T-cell (primary cell): ENCODE measurements around the gene SLC11A1. TPM values are rescaled to one million over a fixed set of nuclear protein-coding genes. Genes with fewer than 3 reads are reported as not detected.

Experiments used
- ATAC-seq, 4 experiments: fragments of 200-7000 bp in 3 of 4; fragments of 150-1000 bp in 1 of 4; cut with Tn5 transposase; replicated peaks in 1 of 4; 1 replicate in 3 of 4; 2 replicates in 1 of 4; pipeline ENCODE4 v1.10.0; 2021; ENCODE audit warnings: moderate library complexity in 3 of 4, mild to moderate bottlenecking in 2 of 4, moderate number of reproducible peaks in 1 of 4
- CTCF ChIA-PET, 2 donors: fragments of 300-600 bp; sonication (Branson Sonifier 250); formaldehyde crosslinking; loops; one replicate each; lab custom pipeline; 2022; ENCODE audit warnings: antibody characterized with exemption in 2 of 2; lab: Charles Lee
- POLR2A ChIA-PET, 2 donors: fragments of 300-600 bp; sonication (Branson Sonifier 250); formaldehyde crosslinking; loops; one replicate each; lab custom pipeline; 2022; ENCODE audit warnings: antibody characterized with exemption in 2 of 2; lab: Charles Lee
- DNase-seq, 35 experiments: peaks; one replicate each; pipeline versions ENCODE4 v3.0.0 to v3.0.0-alpha.2; 2013 to 2023
- H3K27ac ChIP-seq: one replicate; pipeline ENCODE4 v1.5.1; 2013; ENCODE audit warnings: low read length
- H3K27me3 ChIP-seq, 2 experiments: replicated peaks in 1 of 2; 1 replicate in 1 of 2; 2 replicates in 1 of 2; pipeline versions ENCODE4 v1.6.1 to v1.7.0; 2013; ENCODE audit warnings: low read length in 1 of 2, mixed read lengths in 1 of 2; ENCODE audit not compliant: control insufficient read depth in 2 of 2, insufficient read depth in 2 of 2; ENCODE audit errors: extremely low read depth in 1 of 2
- H3K36me3 ChIP-seq, 2 donors: 1 replicate in 1 of 2; 2 replicates in 1 of 2; pipeline versions ENCODE4 v1.6.1 to v1.7.0; 2013; ENCODE audit warnings: low read length in 1 of 2; ENCODE audit not compliant: control insufficient read depth in 2 of 2, insufficient read depth in 1 of 2; ENCODE audit errors: extremely low read depth in 1 of 2
- H3K4me1 ChIP-seq, 2 experiments: 1 replicate in 1 of 2; 2 replicates in 1 of 2; pipeline versions ENCODE4 v1.6.1 to v1.7.0; 2013; ENCODE audit warnings: low read length in 2 of 2, mixed read lengths in 1 of 2; ENCODE audit not compliant: insufficient read depth in 2 of 2, control insufficient read depth in 1 of 2; ENCODE audit errors: extremely low read depth in 1 of 2
- H3K4me3 ChIP-seq, 2 donors: 1 replicate in 1 of 2; 2 replicates in 1 of 2; pipeline versions ENCODE4 v1.5.1 to v1.7.0; 2013; ENCODE audit warnings: mild to moderate bottlenecking in 2 of 2, low read length in 1 of 2, moderate library complexity in 1 of 2; ENCODE audit not compliant: control insufficient read depth in 1 of 2; ENCODE audit errors: extremely low read depth in 1 of 2
- H3K9me3 ChIP-seq: 2 replicates; pipeline ENCODE4 v1.7.0; 2013
- H3K27ac Mint-ChIP-seq, 2 donors: one replicate each; pipeline ENCODE4 v1.8.0; 2020 to 2021; ENCODE audit warnings: mild to moderate bottlenecking in 2 of 2, mixed read lengths in 2 of 2
- H3K27me3 Mint-ChIP-seq, 2 donors: one replicate each; pipeline ENCODE4 v1.8.0; 2021 to 2022; ENCODE audit warnings: mixed read lengths in 2 of 2
- H3K36me3 Mint-ChIP-seq: one replicate; pipeline ENCODE4 v1.8.0; 2021; ENCODE audit warnings: mixed read lengths
- H3K4me1 Mint-ChIP-seq, 3 donors: one replicate each; pipeline ENCODE4 v1.8.0; 2020 to 2022; ENCODE audit warnings: mixed read lengths in 3 of 3, mild to moderate bottlenecking in 1 of 3
- H3K4me3 Mint-ChIP-seq, 3 donors: one replicate each; pipeline ENCODE4 v1.8.0; 2020 to 2022; ENCODE audit warnings: mild to moderate bottlenecking in 3 of 3, mixed read lengths in 3 of 3, moderate library complexity in 3 of 3
- H3K9me3 Mint-ChIP-seq, 3 donors: one replicate each; pipeline ENCODE4 v1.8.0; 2020 to 2022; ENCODE audit warnings: mixed read lengths in 3 of 3
- WGBS: methylation state at CpG from one replicate; pipeline ENCODE4 v1.1.5; 2013; ENCODE audit warnings: missing lambda C conversion rate; ENCODE audit not compliant: insufficient coverage; 5-methylcytosine and 5-hydroxymethylcytosine counted together
- total RNA-seq, 35 experiments: library from RNA in 6 of 35; stranded (reverse) in 6 of 35; fragments of 120-200 nt in 1 of 35; gene quantifications; one replicate each; pipeline versions ENCODE4 v1.2.1 to v1.2.4 and lab custom pipeline; 2013 to 2026

Gene SLC11A1
- total RNA-seq, 5 donors from 2014 or later (not counting 1 experiment from before 2014, with no cell fraction given): 0.40 to 1.2 (median 0.79) TPM

DNA sequence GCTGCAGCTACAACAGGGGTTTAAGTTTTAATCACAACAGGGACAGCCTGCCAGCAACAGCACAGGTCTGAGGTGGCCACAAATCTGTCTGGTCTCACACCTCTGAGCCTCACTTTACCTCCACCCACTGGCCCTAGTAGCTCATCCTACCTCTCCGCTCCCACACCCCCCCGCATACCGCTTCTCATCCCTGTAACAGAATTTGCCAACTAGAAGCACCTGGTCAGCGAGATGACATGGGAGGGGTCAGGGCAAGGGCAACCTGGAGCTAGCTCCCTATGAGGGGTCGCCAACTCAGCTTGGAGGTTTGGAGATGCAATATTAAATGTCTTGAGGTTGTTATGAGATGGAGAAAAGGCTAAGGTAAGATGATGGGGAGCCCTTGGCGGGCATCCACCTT, 17.9 kb upstream of the SLC11A1 start:
- no peak overlapping the region for H3K4me3 ChIP-seq
- Mint-ChIP-seq H3K9me3 (no peaks in the 10 kb centered on the region), H3K27me3 (no peaks in the 10 kb centered on the region), H3K27ac (peak overlapping the region; percentile 39 to 48), H3K4me1 (peaks cover 15 to 18% (median 17%) of the 10 kb centered on the region in 3 donors), H3K4me3 (no peak overlapping the region), H3K36me3 (no peaks in the 10 kb centered on the region)
- peaks cover 10 to 23% of the 10 kb centered on the region in 2 experiments for H3K4me1 ChIP-seq
- no peak overlapping the region for H3K27ac ChIP-seq
- DNase-seq (no peak), ATAC-seq (no peak)
- ChIA-PET CTCF (interaction anchor here in 1 of 2 donors (0.6 kb wide), 1 partner anchor 69 kb away, joined by 3 read pairs; no protein-coding TSS in a partner anchor), POLR2A (no interaction called here)
- H3K36me3 ChIP-seq: no peaks in the 10 kb centered on the region
- H3K27me3 ChIP-seq: no peaks in the 10 kb centered on the region
- WGBS: no CpG with 5 or more reads among the region's 6 CpGs
- H3K9me3 ChIP-seq: no peaks in the 10 kb centered on the region

DNA sequence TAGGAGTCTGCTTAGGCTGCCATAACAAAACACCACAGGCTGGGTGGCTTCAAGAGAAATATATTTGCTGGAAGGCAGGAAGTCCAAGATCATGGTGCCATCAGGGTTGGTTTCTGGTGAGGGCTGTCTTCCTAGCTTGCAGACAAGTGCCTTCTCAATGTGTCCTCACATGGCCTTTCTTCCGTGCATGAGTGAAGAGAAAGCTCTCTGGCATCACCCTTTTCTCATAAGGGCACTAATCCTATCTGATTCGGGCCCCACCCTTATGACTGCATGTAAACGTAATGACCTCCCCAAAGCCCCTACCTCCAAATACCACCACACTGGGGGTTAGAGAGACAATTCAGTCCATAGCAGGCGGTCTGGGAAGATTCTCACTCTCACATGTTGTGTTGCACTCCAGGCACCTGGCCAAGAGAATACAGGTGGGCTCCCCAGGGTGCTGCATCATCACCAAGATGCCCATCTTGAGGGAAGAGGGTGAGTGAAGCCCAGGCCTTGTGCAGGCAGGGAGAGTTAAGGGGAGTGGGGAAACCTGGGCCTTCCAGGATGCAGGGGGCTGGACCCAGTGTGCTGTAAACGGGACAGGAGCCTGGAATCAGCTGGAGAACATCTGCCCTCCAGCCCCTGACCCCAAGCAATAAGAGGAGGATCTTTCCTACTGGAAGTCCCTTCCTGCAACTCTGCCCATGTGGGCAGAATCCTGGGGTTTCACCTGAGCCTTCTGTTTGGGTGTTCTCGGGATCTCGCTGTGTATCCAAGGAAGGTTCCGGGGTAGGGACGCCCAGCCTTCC, 15.3 kb upstream of the SLC11A1 start:
- Mint-ChIP-seq H3K4me3 (peak overlapping the region; percentile 64 to 79 (median 72)), H3K9me3 (no peaks in the 10 kb centered on the region), H3K27ac (peak overlapping the region; percentile 79 to 89), H3K36me3 (no peaks in the 10 kb centered on the region), H3K27me3 (no peaks in the 10 kb centered on the region), H3K4me1 (peaks cover 26 to 32% (median 32%) of the 10 kb centered on the region in 3 donors)
- ATAC-seq (no peak), DNase-seq (no peak)
- ChIA-PET POLR2A (interaction anchor here in 1 of 2 donors (0.5 to 0.8 kb wide), 2 partner anchors 9 to 76 kb away, joined by 3 read pairs; no protein-coding TSS in a partner anchor), CTCF (interaction anchor here (0.5 to 1.2 kb wide), 2 partner anchors 27 to 146 kb away, joined by 3 to 4 read pairs; no protein-coding TSS in a partner anchor)
- Histone ChIP-seq H3K27me3 (no peaks in the 10 kb centered on the region), H3K27ac (peak overlapping the region; percentile 82), H3K4me3 (peak overlapping the region in 1 of 2 donors; percentile 62), H3K9me3 (no peaks in the 10 kb centered on the region), H3K36me3 (no peaks in the 10 kb centered on the region), H3K4me1 (peaks cover 20 to 27% of the 10 kb centered on the region in 2 experiments)
- WGBS: 100% methylated on average over 4 of the region's 9 CpGs

DNA sequence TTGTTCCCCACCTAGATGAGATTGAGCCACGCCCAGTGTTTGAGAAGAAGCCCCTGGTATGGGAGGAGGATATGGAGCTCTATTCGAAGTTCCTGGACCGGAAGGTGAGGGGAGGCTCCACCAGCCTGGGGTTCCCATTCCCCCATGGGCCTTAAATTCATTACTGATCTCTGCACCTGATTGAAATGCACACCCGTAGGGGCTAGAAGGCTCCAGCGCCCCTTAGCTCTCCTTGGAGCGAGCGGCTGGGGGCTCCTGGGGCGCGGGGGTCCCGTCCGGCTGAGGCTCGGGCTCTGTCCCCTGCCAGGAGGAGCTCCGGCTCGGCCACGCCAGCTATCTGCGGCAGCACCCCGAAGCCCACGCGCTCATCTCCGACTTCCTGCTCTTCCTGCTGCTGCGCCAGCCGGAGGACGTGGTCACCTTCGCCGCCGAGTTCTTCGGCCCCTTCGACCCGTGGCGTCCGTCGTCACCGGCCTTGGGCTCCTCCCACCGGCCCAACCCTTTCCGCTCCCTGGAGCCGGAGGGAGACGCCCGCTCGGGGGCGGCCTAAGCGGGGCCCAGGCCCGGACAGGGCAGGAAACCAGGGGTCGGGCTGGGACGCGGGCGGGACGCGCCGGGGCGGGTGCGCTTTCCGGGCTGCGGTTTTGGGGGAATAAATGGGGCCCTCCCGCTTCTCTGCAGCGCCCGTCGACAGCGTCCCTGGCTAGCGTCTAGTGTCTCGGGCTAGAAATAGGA, 14.5 kb upstream of the SLC11A1 start:
- ChIA-PET CTCF (interaction anchor here (0.5 to 1.2 kb wide), 2 partner anchors 26 to 147 kb away, joined by 3 to 4 read pairs; no protein-coding TSS in a partner anchor), POLR2A (interaction anchor here in 1 of 2 donors (0.6 to 0.8 kb wide), 2 partner anchors 11 to 77 kb away, joined by 3 read pairs; partner anchors contain the start of gene CATIP)
- Histone ChIP-seq H3K27me3 (no peaks in the 10 kb centered on the region), H3K27ac (peak overlapping the region; percentile 82), H3K9me3 (no peaks in the 10 kb centered on the region), H3K4me1 (peaks cover 20 to 27% of the 10 kb centered on the region in 2 experiments), H3K4me3 (peak overlapping the region; percentile 53 to 62), H3K36me3 (no peaks in the 10 kb centered on the region)
- peaks cover 26 to 32% (median 32%) of the 10 kb centered on the region in 3 donors for H3K4me1 Mint-ChIP-seq
- peak; percentile 84 to 87 (median 86) for ATAC-seq
- H3K36me3 Mint-ChIP-seq: no peaks in the 10 kb centered on the region
- peak overlapping the region; percentile 81 to 89 for H3K27ac Mint-ChIP-seq
- H3K4me3 Mint-ChIP-seq: peak overlapping the region; percentile 64 to 79 (median 72)
- no peaks in the 10 kb centered on the region for H3K27me3 Mint-ChIP-seq
- no peaks in the 10 kb centered on the region for H3K9me3 Mint-ChIP-seq
- 3% methylated on average over 56 of the region's 60 CpGs for WGBS
- DNase-seq: peak; percentile 30 to 75 (median 51)

DNA sequence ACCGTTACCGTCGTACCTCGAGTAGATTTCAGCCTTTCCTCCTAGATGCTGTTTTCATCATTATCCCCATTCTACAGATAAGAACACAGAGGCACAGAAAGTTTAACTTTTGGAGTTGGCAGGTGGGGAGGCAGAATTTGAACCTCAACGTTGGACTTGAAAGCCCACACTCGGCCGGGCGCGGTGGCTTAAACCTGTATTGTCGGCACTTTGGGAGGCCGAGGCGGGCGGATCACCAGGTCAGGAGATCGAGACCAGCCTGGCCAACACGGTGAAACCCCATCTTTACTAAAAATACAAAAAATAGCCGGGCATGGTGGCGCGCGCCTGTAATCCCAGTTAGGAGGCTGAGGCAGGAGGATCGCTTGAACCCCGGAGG, 13.9 kb upstream of the SLC11A1 start:
- Histone ChIP-seq H3K27ac (peak overlapping the region; percentile 82), H3K36me3 (no peaks in the 10 kb centered on the region), H3K4me3 (peak overlapping the region; percentile 53 to 62), H3K9me3 (no peaks in the 10 kb centered on the region), H3K4me1 (peaks cover 20 to 27% of the 10 kb centered on the region in 2 experiments), H3K27me3 (no peaks in the 10 kb centered on the region)
- no peaks in the 10 kb centered on the region for H3K27me3 Mint-ChIP-seq
- H3K27ac Mint-ChIP-seq: peak overlapping the region; percentile 81 to 88
- no peaks in the 10 kb centered on the region for H3K36me3 Mint-ChIP-seq
- H3K9me3 Mint-ChIP-seq: no peaks in the 10 kb centered on the region
- WGBS: 42% methylated on average over 7 of the region's 21 CpGs
- ATAC-seq (no peak), DNase-seq (no peak)
- H3K4me1 Mint-ChIP-seq: peaks cover 26 to 32% (median 32%) of the 10 kb centered on the region in 3 donors
- peak overlapping the region; percentile 64 to 79 (median 72) for H3K4me3 Mint-ChIP-seq
- ChIA-PET POLR2A (interaction anchor here (0.5 to 0.6 kb wide), 2 partner anchors 11 to 12 kb away, joined by 3 to 4 read pairs; partner anchors contain the start of gene CATIP (in 1 of the 2)), CTCF (interaction anchor here (1.1 to 1.2 kb wide), 2 partner anchors 26 to 98 kb away, joined by 3 read pairs; partner anchors contain the start of genes AAMP (in 1 of the 2) and PNKD (in 1 of the 2))

DNA sequence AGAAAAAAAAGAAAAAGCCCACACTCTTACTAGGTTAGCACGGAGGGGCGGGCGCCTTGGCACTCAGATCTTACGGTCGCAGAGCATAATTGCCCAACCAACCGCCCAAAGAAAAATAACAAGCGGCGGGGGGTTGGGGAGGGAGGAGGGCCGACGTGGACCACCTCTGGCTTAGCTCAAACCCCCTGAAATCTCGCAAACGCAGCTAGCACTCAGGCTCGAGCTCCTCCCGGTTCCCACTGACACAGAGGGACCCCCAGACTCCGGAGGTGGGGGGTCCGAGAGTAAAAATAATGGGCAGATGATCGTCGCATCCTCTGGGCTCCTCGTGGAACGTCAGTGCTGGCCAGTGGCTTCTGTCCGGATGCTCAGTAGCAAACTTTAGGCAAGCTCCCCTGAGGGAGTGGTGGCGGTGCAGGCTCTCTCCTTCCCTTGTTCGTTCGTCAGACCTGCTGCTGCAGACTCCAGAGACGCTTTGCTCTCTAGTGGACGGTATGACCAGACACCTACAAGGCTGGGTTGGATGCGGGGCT, 13.4 kb upstream of the SLC11A1 start:
- POLR2A ChIA-PET: interaction anchor here in 1 of 2 donors (0.5 kb wide), 1 partner anchor 12 kb away, joined by 4 read pairs; no protein-coding TSS in a partner anchor
- peak in 1 of 35 experiments; percentile 15 for DNase-seq
- no peaks in the 10 kb centered on the region for H3K9me3 Mint-ChIP-seq
- CTCF ChIA-PET: interaction anchor here in 1 of 2 donors (0.7 to 1.1 kb wide), 2 partner anchors 25 to 98 kb away, joined by 3 read pairs; partner anchors contain the start of genes AAMP and PNKD
- Histone ChIP-seq H3K36me3 (no peaks in the 10 kb centered on the region), H3K27ac (peak overlapping the region; percentile 9), H3K27me3 (no peaks in the 10 kb centered on the region), H3K4me1 (peaks cover 20 to 27% of the 10 kb centered on the region in 2 experiments), H3K4me3 (no peak overlapping the region), H3K9me3 (no peaks in the 10 kb centered on the region)
- peaks cover 26 to 32% (median 32%) of the 10 kb centered on the region in 3 donors for H3K4me1 Mint-ChIP-seq
- no peaks in the 10 kb centered on the region for H3K36me3 Mint-ChIP-seq
- ATAC-seq: no peak
- H3K4me3 Mint-ChIP-seq: peak overlapping the region; percentile 64 to 79 (median 72)
- H3K27ac Mint-ChIP-seq: peak overlapping the region; percentile 81 to 88
- 74% methylated on average over 15 of the region's 27 CpGs for WGBS
- H3K27me3 Mint-ChIP-seq: no peaks in the 10 kb centered on the region
